K562 (cell line): ENCODE results near the gene SORCS2. TPM values are rescaled to one million over a fixed set of nuclear protein-coding genes. Genes with fewer than 3 reads are reported as not detected.

ENCODE experiments used
- E2F6 ChIP-seq, 2 experiments: IDR thresholded peaks; 2 replicates each; pipeline ENCODE4 v1.6.1; 2011; ENCODE audit warnings: borderline replicate concordance in 1 of 2, control low read depth in 1 of 2, low read depth in 1 of 2, low read length in 1 of 2, mild to moderate bottlenecking in 1 of 2, mixed read lengths in 1 of 2, moderate library complexity in 1 of 2; ENCODE audit not compliant: insufficient read depth in 1 of 2, insufficient read length in 1 of 2, poor library complexity in 1 of 2, severe bottlenecking in 1 of 2; ENCODE audit errors: extremely low read depth in 1 of 2
- HDGF ChIP-seq: fragments of 450-650 bp; IDR thresholded peaks from 2 replicates; pipeline ENCODE4 v1.6.1; 2016
- KLF1 ChIP-seq: fragments of 450-650 bp; IDR thresholded peaks from 2 replicates; pipeline ENCODE4 v1.6.1; 2016; ENCODE audit warnings: missing genetic modification characterization, missing compliant biosample characterization
- SLC30A9 ChIP-seq: fragments of 250-450 bp; sonication (Bioruptor Pico); IDR thresholded peaks from 2 replicates; pipeline ENCODE4 v1.8.0; 2022; ENCODE audit warnings: mild to moderate bottlenecking, moderate library complexity
- TRIM24 ChIP-seq, 2 experiments: fragments of 450-650 bp; IDR thresholded peaks; 2 replicates each; pipeline ENCODE4 v1.6.1; 2016
- ZNF512 ChIP-seq: IDR thresholded peaks from 2 replicates; pipeline ENCODE4 v1.6.1; 2016; ENCODE audit warnings: missing genetic modification characterization, missing compliant biosample characterization
- polyA plus RNA-seq, 8 experiments: library from polyadenylated mRNA; depleted of rRNA in 4 of 8; stranded (reverse) in 5 of 8; unstranded in 3 of 8; fragments of >200 nt; fragmentation: Nextera tagmentation in 2 of 8; fragmentation: Illumina TruSeq in 1 of 8; extraction: Ambion mirVana in 2 of 8; extraction: Trizol in 1 of 8; gene quantifications; 2 replicates each; pipeline versions ENCODE4 v1.2.1 to v1.2.3, GENCODE V29; 2011 to 2014; ENCODE audit warnings: inconsistent platforms in 1 of 8, missing spikeins in 1 of 8
- total RNA-seq, 7 experiments: library from RNA; depleted of rRNA in 6 of 7; stranded (reverse); fragments of >200 nt in 6 of 7; fragmentation: Illumina TruSeq in 2 of 7; extraction: Trizol in 2 of 7; gene quantifications; 2 replicates each; pipeline versions ENCODE4 v1.2.1 to v1.2.3, GENCODE V29; 2011 to 2021; ENCODE audit warnings: low replicate concordance in 1 of 7

SORCS2 gene
- total and polyA plus RNA-seq, 9 of the 15 experiments (the other 6 are each of a cell fraction or from before 2014, with no cell fraction given) = not detected

DNA sequence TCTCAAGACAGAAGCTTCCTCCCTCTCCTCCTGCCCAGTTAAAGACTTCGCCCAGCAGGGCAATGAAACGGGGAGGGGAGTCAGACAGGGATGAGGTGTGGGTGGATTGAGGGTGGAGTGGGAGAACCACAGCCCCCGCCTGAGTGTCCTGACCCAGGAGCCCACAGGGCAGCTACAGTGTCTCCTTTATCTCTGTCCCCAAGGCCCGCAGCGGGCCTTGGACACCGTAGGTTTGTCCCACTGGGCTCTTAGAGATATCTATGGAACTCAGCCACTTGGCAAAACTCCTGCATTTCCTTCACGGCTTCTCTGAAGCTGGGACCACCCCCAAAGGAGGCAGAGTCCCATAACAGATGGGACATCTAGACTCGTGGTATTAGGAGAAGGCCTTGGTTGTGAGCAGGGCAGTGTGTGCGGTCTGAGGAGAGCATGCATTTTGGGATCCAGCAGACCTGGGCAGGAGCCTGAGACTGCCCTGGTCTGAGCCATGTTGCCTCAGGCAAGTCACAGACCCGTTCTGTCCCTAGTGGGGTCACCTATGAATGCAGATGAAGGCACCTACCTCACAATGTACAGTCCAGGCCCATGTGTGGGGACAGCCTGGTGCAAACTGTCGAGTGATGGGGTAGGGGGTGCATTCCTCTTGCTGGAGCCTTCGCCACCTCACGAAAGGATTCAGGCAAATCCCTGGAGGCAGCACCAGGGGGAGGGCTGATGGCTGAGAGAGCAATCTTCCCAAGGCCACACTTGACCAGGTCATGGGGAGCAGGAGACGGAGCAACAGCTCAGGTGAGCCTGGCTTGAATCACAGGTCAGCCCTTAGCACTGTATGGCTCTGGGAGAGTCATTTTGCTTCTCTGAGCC is 468.1 kb downstream of the SORCS2 start (continued):
- TF ChIP-seq ZNF512 (tag) (no peak), KLF1 (tag) (no peak), SLC30A9 (CRISPR knock-in tag) (no peak), TRIM24 (IDR thresholded peaks at IDR 0.05) (no peak), HDGF (no peak), E2F6 (IDR thresholded peaks at IDR 0.05; ENCODE audit: borderline replicate concordance in 1 of 2, extremely low read depth in 1 of 2, insufficient read depth in 1 of 2, insufficient read length in 1 of 2, low read depth in 1 of 2, low read length in 1 of 2, poor library complexity in 1 of 2, severe bottlenecking in 1 of 2) (no peak)
